PFSK-1 (cell line): ENCODE measurements around the gene ACVRL1.

Experiments
- FOXP2 ChIP-seq: optimal IDR thresholded peaks from 2 replicates; pipeline ENCODE3; 2011; ENCODE audit warnings: borderline replicate concordance, control low read depth, inconsistent platforms; ENCODE audit not compliant: insufficient read depth; ENCODE audit errors: extremely low read length, extremely low read depth
- POLR2AphosphoS5 ChIP-seq: IDR thresholded peaks from 2 replicates; pipeline ENCODE4 v1.6.1; 2012; ENCODE audit warnings: low read depth, mild to moderate bottlenecking, control low read depth, low read length, moderate library complexity
- SIN3A ChIP-seq: IDR thresholded peaks from 2 replicates; pipeline ENCODE4 v1.6.1; 2012; ENCODE audit warnings: mild to moderate bottlenecking, low read length, moderate library complexity, borderline replicate concordance; ENCODE audit not compliant: insufficient read depth
- TAF1 ChIP-seq: IDR thresholded peaks from 2 replicates; pipeline ENCODE4 v1.6.1; 2012; ENCODE audit warnings: low read length, control low read depth, borderline replicate concordance; ENCODE audit not compliant: insufficient read depth
- TF ChIP-seq, protein P1 (sequence below), 2 experiments: IDR thresholded peaks; 2 replicates each; pipeline versions ENCODE4 v1.6.1 to v1.8.0; 2011 to 2012; ENCODE audit warnings: low read depth in 2 of 2, low read length in 2 of 2, control low read depth in 1 of 2, inconsistent platforms in 1 of 2, mild to moderate bottlenecking in 1 of 2, moderate library complexity in 1 of 2; ENCODE audit not compliant: insufficient read depth in 1 of 2

DNA sequence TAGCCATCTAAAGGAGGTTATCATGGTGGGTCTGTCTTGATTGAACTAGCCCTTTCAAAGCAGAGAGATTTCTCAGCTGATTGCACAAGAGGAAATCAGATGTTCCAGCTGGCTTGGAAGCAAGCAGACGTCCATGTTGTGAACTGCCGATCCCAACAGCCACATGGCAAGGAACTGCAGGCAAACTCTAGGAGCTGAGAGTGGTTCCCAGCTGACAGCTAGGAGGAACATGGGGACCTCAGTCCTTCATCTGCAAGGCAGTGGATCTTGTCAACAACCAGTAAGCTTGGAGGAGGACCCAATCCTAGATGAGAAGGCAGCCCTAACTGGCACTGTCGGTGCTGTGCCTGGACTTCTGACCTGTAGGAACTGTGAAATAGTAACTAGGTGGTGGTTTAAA is 51.9 kb downstream of the ACVRL1 start:
- TF ChIP-seq POLR2AphosphoS5 (no peak), FOXP2 (no peak), TAF1 (no peak), SIN3A (no peak)
- TF ChIP-seq, protein P1, sequence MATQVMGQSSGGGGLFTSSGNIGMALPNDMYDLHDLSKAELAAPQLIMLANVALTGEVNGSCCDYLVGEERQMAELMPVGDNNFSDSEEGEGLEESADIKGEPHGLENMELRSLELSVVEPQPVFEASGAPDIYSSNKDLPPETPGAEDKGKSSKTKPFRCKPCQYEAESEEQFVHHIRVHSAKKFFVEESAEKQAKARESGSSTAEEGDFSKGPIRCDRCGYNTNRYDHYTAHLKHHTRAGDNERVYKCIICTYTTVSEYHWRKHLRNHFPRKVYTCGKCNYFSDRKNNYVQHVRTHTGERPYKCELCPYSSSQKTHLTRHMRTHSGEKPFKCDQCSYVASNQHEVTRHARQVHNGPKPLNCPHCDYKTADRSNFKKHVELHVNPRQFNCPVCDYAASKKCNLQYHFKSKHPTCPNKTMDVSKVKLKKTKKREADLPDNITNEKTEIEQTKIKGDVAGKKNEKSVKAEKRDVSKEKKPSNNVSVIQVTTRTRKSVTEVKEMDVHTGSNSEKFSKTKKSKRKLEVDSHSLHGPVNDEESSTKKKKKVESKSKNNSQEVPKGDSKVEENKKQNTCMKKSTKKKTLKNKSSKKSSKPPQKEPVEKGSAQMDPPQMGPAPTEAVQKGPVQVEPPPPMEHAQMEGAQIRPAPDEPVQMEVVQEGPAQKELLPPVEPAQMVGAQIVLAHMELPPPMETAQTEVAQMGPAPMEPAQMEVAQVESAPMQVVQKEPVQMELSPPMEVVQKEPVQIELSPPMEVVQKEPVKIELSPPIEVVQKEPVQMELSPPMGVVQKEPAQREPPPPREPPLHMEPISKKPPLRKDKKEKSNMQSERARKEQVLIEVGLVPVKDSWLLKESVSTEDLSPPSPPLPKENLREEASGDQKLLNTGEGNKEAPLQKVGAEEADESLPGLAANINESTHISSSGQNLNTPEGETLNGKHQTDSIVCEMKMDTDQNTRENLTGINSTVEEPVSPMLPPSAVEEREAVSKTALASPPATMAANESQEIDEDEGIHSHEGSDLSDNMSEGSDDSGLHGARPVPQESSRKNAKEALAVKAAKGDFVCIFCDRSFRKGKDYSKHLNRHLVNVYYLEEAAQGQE (IDR thresholded peaks at IDR 0.05; ENCODE audit: insufficient read depth in 1 of 2, low read depth in 2 of 2, low read length in 2 of 2): no peak
